ENCODE results near the gene PRPF40A.

GRCh38 chr2:152695763-152696162, 21.5 kb downstream of the PRPF40A start:
- TF ChIP-seq EZH2 (IDR thresholded peaks at IDR 0.05; ENCODE audit: low read depth, low read length, severe bottlenecking) = no peak
- no peak for TF ChIP-seq CTCF (IDR thresholded peaks at IDR 0.05; ENCODE audit: control extremely low read depth in 1 of 3, insufficient read depth in 1 of 3, low read depth in 1 of 3, low read length in 3 of 3)
- no peak for TF ChIP-seq FOSL1 (IDR thresholded peaks at IDR 0.05; ENCODE audit: insufficient read depth, low read depth, low read length)
- no peak for TF ChIP-seq JUND (IDR thresholded peaks at IDR 0.05; ENCODE audit: low read length)

Data from H1 (cell line).